AG09309 (cell line): ENCODE data around the gene ANP32A.
"Not testable (repeated sequence)": the region's sequence is repeated elsewhere in the genome, so short reads cannot be mapped to it uniquely, and the experiment has no call there.

Experiments used
- DNase-seq: peaks from one replicate; pipeline ENCODE4 v3.0.0-alpha.2; 2010; ENCODE audit warnings: low read depth
- H3K4me3 ChIP-seq: 2 replicates; pipeline ENCODE4 v1.5.1; 2011; ENCODE audit warnings: mild to moderate bottlenecking, low read depth, low read length, moderate library complexity; ENCODE audit not compliant: control insufficient read depth
- TF ChIP-seq, protein P1 (sequence below): IDR thresholded peaks from 2 replicates; pipeline ENCODE4 v1.5.1; 2011; ENCODE audit warnings: mild to moderate bottlenecking, low read depth, low read length, inconsistent platforms; ENCODE audit not compliant: insufficient read depth, control insufficient read depth; ENCODE audit errors: missing control alignments

The ANP32A gene

GRCh38 chr15:68763063-68763462 lies 57.6 kb downstream of the ANP32A start:
- TF ChIP-seq, protein P1, sequence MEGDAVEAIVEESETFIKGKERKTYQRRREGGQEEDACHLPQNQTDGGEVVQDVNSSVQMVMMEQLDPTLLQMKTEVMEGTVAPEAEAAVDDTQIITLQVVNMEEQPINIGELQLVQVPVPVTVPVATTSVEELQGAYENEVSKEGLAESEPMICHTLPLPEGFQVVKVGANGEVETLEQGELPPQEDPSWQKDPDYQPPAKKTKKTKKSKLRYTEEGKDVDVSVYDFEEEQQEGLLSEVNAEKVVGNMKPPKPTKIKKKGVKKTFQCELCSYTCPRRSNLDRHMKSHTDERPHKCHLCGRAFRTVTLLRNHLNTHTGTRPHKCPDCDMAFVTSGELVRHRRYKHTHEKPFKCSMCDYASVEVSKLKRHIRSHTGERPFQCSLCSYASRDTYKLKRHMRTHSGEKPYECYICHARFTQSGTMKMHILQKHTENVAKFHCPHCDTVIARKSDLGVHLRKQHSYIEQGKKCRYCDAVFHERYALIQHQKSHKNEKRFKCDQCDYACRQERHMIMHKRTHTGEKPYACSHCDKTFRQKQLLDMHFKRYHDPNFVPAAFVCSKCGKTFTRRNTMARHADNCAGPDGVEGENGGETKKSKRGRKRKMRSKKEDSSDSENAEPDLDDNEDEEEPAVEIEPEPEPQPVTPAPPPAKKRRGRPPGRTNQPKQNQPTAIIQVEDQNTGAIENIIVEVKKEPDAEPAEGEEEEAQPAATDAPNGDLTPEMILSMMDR = no peak
- DNase-seq = no peak
- no peak overlapping the region for H3K4me3 ChIP-seq

DNA sequence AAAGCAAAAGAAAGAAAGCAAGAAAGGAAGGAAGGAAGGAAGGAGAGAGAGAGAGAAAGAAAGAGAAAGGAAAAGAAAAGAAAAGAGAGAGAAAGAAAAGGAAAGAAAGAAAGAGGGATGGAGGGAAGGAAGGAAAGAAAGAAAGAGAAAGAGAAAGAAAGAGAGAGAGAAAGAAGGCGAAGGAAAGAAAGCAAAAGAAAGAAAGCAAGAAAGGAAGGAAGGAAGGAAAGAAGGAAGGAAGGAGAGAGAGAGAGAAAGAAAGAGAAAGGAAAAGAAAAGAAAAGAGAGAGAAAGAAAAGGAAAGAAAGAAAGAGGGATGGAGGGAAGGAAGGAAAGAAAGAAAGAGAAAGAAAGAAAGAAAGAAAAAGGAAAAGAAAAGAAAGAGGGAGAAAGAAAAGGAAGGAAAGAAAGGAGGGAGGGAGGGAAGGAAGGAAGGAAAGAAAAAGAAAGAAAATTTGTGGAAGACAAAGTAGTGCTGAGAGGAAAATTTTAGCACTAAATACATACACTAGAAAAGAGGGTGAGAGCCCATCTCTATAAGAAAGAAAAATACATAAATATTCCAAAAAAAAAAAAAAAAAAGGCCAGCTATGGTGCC lies 60.6 kb downstream of the ANP32A start:
- not testable (repeated sequence) for H3K4me3 ChIP-seq, DNase-seq

- no peak overlapping the region for H3K4me3 ChIP-seq
- TF ChIP-seq, protein P1 = no peak
- DNase-seq = no peak
Observed at GRCh38 chr15:68755731-68756130, 65.0 kb downstream of the ANP32A start.

DNA sequence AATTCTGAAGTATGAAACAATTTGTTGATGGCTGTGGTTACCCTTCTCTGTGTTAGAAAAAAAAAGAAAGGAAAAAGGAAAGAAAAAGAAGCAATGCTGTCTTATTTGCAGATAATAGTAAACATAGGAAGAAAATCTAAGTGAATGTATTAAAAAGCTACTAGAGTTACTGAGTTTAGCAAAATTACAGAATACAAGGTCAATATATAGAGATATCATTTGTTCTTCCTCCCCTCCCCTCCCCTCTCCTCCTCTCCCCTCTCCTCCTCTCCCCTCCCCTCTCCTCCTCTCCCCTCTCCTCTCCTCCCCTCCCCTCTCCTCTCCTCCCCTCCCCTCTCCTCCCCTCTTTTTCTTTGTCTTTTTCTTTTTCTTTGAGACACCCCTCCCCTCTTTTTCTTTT lies 69.1 kb downstream of the ANP32A start:
- no peak for DNase-seq
- H3K4me3 ChIP-seq = no peak overlapping the region
- TF ChIP-seq, protein P1 = no peak

GRCh38 chr15:68749793-68750192 lies 70.9 kb downstream of the ANP32A start:
- TF ChIP-seq, protein P1 = no peak
- DNase-seq = peak; percentile 40
- no peak overlapping the region for H3K4me3 ChIP-seq

- TF ChIP-seq, protein P1 = no peak
- DNase-seq = no peak
- H3K4me3 ChIP-seq = no peak overlapping the region
Observed at GRCh38 chr15:68749365-68749764, 71.3 kb downstream of the ANP32A start.

DNA sequence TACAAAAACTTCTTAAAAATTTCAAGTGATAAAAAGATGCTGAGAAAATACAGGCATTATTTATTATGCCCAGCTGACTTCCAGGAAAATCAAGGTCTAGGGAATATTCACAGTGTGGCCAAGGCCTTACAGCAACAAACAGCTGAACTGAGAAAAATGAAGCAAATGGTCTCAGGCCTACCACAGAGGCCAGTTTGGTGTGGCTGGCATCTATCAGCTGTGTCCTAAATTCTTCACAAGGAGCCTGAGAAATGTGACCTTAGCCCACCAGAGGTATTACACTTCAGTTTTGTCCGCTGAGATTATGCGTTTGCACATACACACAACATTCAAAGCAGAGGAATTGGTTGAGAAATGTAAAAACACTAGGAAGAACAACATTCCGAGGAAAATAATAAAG lies 77.4 kb downstream of the ANP32A start:
- H3K4me3 ChIP-seq = no peak overlapping the region
- TF ChIP-seq, protein P1 = no peak
- no peak for DNase-seq
